Activated naive CD4-positive, alpha-beta T cell (primary cell): ENCODE results near the gene SSC5D.
A peak's percentile ranks its signal among the peaks of the same experiment; 100 is the strongest.

Experiments
- DNase-seq, 4 experiments: peaks; one replicate each; lab custom pipeline; 2025; lab: John Stamatoyannopoulos, UW

SSC5D gene

GRCh38 chr19:55455576-55456235, 32.5 kb upstream of the SSC5D start:
- DNase-seq = no peak

DNA sequence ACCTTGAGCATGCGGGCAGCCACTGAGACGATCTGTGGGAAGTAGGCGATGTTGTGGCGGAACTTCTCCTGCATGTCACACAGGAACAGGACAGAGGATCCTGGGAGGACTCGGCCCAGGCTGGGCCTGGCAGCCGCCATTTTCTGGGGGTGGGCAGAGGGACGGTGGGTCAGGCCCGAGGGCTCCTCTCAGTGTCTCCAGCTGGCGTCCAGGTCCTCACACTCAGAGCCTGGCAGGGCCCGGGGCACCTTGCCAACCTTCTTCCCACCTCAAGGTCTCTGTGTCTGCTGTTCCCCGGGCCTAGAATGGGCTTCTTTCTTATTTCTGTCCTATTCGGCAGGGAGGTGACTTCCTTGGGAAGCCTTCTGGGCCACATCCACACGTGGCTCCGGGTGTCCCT, 31.9 kb upstream of the SSC5D start:
- DNase-seq = no peak

- no peak for DNase-seq
These were observed 30.4 kb upstream of the SSC5D start for GRCh38 chr19:55457683-55458457.

- DNase-seq = no peak
These were observed 28.7 kb upstream of the SSC5D start for GRCh38 chr19:55459551-55459949.

DNA sequence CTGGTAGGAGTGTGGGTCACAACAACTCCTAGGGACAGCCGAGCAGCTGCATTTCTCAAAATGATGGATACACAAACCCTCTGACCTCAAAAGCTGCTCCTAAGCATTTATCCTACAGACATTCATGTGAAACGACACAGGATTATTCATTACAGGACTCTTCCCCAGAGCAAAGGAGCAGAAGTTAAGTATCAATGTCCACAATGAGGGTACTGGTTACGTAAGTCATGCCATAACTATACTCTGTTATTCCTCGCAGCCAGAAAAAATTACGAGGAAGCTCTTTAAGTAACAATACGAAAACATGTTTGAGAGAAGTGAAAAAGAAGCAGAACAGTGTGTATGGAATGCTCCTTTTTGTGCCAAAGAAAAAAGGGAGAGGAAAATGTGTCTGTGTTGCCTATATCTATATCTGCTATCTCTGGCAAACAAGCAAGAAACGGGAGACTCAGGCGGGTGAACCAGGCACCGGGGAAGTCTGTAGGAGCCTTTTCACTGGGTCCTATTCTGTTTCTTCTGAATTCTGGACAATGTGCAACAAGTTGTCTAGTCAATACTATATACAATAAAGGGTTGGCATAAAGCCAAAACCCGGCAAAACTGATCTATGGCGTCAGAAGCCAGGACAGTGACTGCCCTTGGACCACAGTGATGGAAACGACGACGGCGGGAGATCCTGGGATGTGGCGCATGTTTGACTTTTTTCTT, 28.1 kb upstream of the SSC5D start:
- no peak for DNase-seq

DNA sequence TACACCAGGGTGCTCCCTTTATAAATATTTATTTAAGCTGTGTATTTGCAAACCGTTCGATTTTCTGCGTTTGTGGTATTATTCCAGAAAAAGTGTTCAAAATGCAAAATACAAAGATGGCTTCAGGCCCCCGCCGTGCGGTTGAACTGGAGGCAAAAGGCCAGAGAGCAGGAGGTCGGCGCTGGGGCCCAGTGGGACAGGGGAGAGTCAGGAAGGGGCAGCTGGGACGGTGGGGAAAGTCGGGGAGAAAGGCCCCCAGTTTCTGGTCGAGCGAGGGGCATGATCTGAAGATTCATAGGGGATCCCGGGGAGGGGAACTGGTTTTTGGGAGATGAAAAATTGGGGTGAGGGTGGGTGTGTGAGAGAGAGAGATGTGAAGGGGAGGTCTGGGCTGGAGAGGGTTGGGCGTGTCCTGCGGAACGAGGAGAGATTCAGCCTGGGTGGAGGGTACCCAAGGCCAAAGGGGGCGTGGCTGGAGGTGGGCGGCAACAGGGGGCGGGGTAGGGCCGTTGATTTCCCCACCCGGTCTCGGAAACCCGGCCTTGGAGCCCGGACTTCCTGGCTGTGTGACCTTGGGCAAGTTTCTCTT, 27.5 kb upstream of the SSC5D start:
- DNase-seq = no peak

DNA sequence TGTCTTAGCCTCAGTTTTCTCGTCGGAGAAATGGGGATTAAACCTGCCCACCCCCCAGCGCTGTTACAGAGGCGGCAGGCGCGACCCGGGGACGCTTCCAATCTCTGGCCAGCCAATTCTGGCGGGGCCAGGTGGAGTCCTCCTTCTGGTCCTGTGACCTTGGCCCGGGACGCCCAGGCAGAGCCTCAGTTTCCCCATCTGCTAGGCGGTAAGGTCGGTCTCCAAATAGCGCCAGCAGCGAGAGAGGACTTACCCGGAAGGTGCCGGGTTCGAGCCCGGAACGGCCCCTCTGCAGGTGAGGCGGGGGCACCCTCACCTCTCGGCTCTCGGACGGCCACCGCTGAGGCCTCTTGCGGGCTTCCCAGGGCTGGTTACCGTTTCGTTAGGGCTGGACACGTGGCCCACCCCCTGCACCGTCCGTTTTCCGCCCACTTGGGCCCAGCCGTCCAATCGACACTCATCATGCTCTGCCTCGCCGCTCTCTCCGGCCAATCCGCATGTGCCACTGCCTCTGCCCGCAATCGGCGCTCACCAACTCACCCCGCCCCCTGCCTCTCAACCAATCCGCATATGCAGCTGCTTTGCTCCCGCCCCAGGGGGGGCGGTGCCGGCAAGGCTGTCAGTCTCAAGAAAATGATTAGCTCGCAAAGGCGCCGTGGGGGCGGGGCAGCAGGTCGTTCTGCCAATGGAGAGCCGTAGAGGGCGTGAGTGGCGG, 26.8 kb upstream of the SSC5D start, which contains the start of gene ISOC2:
Gene ISOC2, minus strand, starts transcription at position 384 of the 715 bp plus-strand sequence. CDS start 5,156 bp downstream, outside the sequence.
- DNase-seq = peak; percentile 99 to 100 (median 100)

DNA sequence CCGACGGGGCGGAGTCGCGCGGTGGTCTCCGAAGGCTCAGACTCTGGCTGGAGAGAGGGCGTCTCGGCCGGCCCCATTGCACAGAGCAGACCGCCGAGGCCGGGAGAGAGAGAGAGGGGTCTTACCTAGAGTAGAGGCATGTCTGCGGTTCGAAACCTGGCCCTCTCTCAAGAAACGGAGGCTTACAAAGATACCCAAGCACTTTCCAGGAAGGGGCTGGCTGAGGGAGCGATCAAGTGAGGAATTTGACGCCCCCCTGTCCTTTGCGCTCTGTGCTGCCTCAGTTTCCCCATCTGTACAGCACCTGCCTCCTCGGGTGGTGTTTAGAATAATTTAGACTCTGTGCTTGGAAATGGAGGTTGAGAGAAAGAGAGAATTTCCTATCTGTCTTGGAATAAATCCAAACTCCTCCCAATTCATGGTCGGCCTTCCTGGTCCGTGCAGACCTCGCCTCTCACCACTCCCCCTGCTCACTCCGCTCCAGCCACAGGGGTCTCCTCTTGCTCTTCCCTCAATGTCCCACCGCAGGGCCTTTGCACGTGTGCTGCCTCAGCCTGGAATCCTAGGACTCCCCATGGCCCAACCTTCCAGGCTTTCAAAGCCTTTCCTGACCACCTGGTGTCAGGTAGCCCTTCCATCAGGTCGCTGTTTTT, 26.1 kb upstream of the SSC5D start:
- no peak for DNase-seq

GRCh38 chr19:55462722-55463121, 25.5 kb upstream of the SSC5D start:
- no peak for DNase-seq

GRCh38 chr19:55463583-55464031, 24.6 kb upstream of the SSC5D start:
- no peak for DNase-seq

GRCh38 chr19:55464039-55464661, 24.1 kb upstream of the SSC5D start:
- no peak for DNase-seq

DNA sequence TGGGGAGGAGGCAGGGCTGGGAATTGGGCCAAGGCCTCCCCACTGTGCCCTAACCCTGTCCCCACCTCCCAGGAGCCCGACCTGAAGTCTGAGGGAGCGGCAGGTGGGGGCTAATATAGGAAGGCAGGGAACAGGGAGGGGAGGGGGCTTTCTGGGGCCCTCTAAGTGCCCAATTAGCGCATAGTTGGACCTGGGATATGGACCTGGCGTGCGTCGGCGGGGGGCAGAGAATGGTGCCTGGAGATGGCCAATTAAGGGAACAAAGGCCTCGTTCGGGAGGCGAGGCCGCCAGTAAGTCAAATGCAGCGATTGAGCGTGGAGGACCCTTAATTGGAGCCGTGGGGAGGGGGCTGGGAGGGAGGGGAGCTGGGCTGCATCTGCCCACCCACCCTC, 23.6 kb upstream of the SSC5D start, which contains the start of gene C19orf85:
Gene C19orf85, minus strand, starts transcription at position 90 of the 393 bp plus-strand sequence. CDS start 197 bp downstream, outside the sequence.
- no peak for DNase-seq

GRCh38 chr19:55465460-55466240, 22.6 kb upstream of the SSC5D start:
- DNase-seq = no peak

- DNase-seq = no peak
These were observed 22.0 kb upstream of the SSC5D start for GRCh38 chr19:55466241-55466614.

GRCh38 chr19:55467236-55468053, 20.8 kb upstream of the SSC5D start:
- peak; percentile 45 to 69 (median 50) for DNase-seq

- DNase-seq = no peak
These were observed 20.2 kb upstream of the SSC5D start for GRCh38 chr19:55468054-55468393.

DNA sequence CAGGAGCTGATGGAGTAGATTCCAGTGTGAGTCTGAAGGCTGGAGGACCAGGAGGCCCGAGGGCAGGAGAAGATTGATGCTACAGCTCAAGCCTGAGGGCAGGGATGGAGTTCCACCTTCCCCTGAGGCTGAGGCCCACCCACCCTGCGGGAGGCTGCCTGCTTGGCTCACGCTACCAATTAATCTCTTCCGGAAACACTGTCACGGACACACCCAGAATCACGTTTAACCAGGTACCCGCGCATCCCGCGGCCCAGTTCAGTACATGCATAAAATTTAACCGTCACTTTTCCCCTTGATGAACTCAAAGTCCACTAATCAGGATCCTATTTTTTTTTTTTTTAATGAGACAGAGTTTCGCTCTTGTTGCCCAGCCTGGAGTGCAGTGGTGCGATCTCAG, 17.0 kb upstream of the SSC5D start:
- DNase-seq = no peak

- DNase-seq = no peak
These were observed 15.8 kb upstream of the SSC5D start for GRCh38 chr19:55472463-55472862.
